GM13976 (cell line): Measurements from ENCODE around the gene RFX2.
"Not testable (repeated sequence)": the region's sequence is repeated elsewhere in the genome, so short reads cannot be mapped to it uniquely, and the experiment has no call there.

Source experiments
- DNase-seq: peaks from one replicate; pipeline ENCODE4 v3.0.0; 2012; ENCODE audit warnings: low spot score
- CTCF ChIP-seq: IDR thresholded peaks from 2 replicates; pipeline ENCODE4 v1.5.1; 2012; ENCODE audit warnings: borderline replicate concordance, mild to moderate bottlenecking; ENCODE audit not compliant: insufficient read depth; ENCODE audit errors: extremely low read depth, missing control alignments, control extremely low read depth
- in situ Hi-C: fragments of 300-500 bp; cut with MboI; formaldehyde crosslinking; loops from one replicate; pipeline ENCODE4 v1.12.0; 2022; ENCODE audit warnings: low sequenced_read_pairs, mixed read lengths, inconsistent platforms; ENCODE audit not compliant: unreplicated experiment

Gene RFX2

GRCh38 chr19:5961969-5962945 lies 148.0 kb downstream of the RFX2 start:
- in situ Hi-C loops, result no loop called here
- DNase-seq, result no peak
- no peak for TF ChIP-seq CTCF

GRCh38 chr19:5961641-5961968 lies 148.7 kb downstream of the RFX2 start:
- DNase-seq, in situ Hi-C loops: not testable (repeated sequence)

- no peak for TF ChIP-seq CTCF
- DNase-seq, result no peak
- in situ Hi-C loops, result no loop called here
Observed at GRCh38 chr19:5960005-5961001, 150.0 kb downstream of the RFX2 start.

GRCh38 chr19:5959260-5960004 lies 150.9 kb downstream of the RFX2 start:
- in situ Hi-C loops, result no loop called here
- DNase-seq, result no peak

GRCh38 chr19:5958851-5959122 lies 151.5 kb downstream of the RFX2 start:
- no peak for DNase-seq
- no peak for TF ChIP-seq CTCF
- in situ Hi-C loops, result no loop called here

More at GRCh38 chr19:5959260-5960004, 150.9 kb downstream of the RFX2 start:
- TF ChIP-seq CTCF, result no peak

- no peak for TF ChIP-seq CTCF
- in situ Hi-C loops, result no loop called here
- no peak for DNase-seq
Observed at GRCh38 chr19:5958074-5958850, 152.0 kb downstream of the RFX2 start.
